Pancreas (tissue), 10 donors: ENCODE data around the gene SNN. TPM values are rescaled to one million over a fixed set of nuclear protein-coding genes. Genes with fewer than 3 reads are reported as not detected.
A peak's percentile ranks its signal among the peaks of the same experiment; 100 is the strongest.

Experiments used
- ATAC-seq, 4 donors: fragments of 200-7000 bp; cut with Tn5 transposase; one replicate each; pipeline versions ENCODE4 v1.8.0 to v1.9.1; 2020; ENCODE audit warnings: mild to moderate bottlenecking in 4 of 4, moderate library complexity in 4 of 4
- DNase-seq, 6 donors: peaks; one replicate each; pipeline ENCODE4 v3.0.0-alpha.2; 2020
- FAIRE-seq: peaks from 2 replicates; lab custom pipeline; 2012; peaks lifted over from hg19 to GRCh38; lab: Jason Lieb, UNC
- H3K27ac ChIP-seq, 4 donors: fragments of 200-600 bp; sonication (generic); 1 replicate in 3 of 4; 2 replicates in 1 of 4; pipeline versions ENCODE4 v1.5.0 to v1.8.0; 2020
- H3K27me3 ChIP-seq, 4 donors: fragments of 200-600 bp; one replicate each; pipeline ENCODE4 v1.8.0; 2021
- H3K36me3 ChIP-seq, 3 donors: fragments of 200-600 bp; sonication (generic) in 1 of 3; one replicate each; pipeline versions ENCODE4 v1.5.0 to v1.8.0; 2020 to 2021
- H3K4me1 ChIP-seq, 3 donors: fragments of 200-600 bp; one replicate each; pipeline ENCODE4 v1.8.0; 2021
- H3K4me3 ChIP-seq, 4 donors: fragments of 200-600 bp; sonication (generic) in 2 of 4; one replicate each; pipeline versions ENCODE4 v1.5.0 to v1.8.0; 2020 to 2021
- H3K9me3 ChIP-seq, 4 donors: fragments of 200-600 bp; one replicate each; pipeline ENCODE4 v1.8.0; 2021
- CTCF ChIP-seq, 4 donors: fragments of 200-600 bp; sonication (generic) in 3 of 4; IDR thresholded peaks; one replicate each; pipeline versions ENCODE4 v1.5.0 to v1.8.0; 2021; ENCODE audit warnings: antibody characterized with exemption in 4 of 4
- WGBS, 2 donors: extraction: QIAGEN DNeasy Blood & Tissue Kit; methylation state at CpG; one replicate each; pipeline ENCODE4 v1.1.7; 2013; 5-methylcytosine and 5-hydroxymethylcytosine counted together
- intact Hi-C, 3 donors: fragments of 100-400 bp; cut with DNase I; formaldehyde crosslinking; loops; one replicate each; pipeline versions ENCODE4 v1.11.1 to v1.14.2; 2022
- polyA plus RNA-seq, 2 donors: library from polyadenylated mRNA; stranded (reverse); fragments of 200-250 nt; gene quantifications; one replicate each; pipeline ENCODE4 v1.2.3, GENCODE V29; 2013
- total RNA-seq, 6 donors: library from RNA; stranded (reverse); fragmentation: NEBNext Ultra II Directional in 4 of 6; extraction: Animal tissue kit (Norgen Biotek cat#: 25700) in 4 of 6; gene quantifications; one replicate each; pipeline versions ENCODE4 v1.2.1 to v1.2.4, GENCODE V29; 2021 to 2023
- donor health status: healthy with polysubstance abuse.
- donor health status: DM: no; HTN: no; CAD: no; lungs with moderate emphysema.
- donor health status: DM: no; HTN: no; CAD: no.
- donor health status: control.
- donor health status: control.
- donor health status: Bipolar disorder and iron deficiency.
- donor health status: DM: yes; HTN: yes; CAD: no.
- donor health status: DM: no; HTN: no; CAD: no.
- donor health status: DM: no; HTN: no; CAD: no.
- donor health status: DM: yes; HTN: yes; CAD: no.

SNN gene
- total and polyA plus RNA-seq, 8 donors: 3.9 to 10.6 (median 4.5) TPM

- Histone ChIP-seq H3K9me3 (no peaks in the 10 kb centered on the region), H3K36me3 (no peaks in the 10 kb centered on the region), H3K27ac (no peak overlapping the region), H3K27me3 (no peaks in the 10 kb centered on the region), H3K4me1 (peaks cover 13 to 20% (median 17%) of the 10 kb centered on the region in 3 donors), H3K4me3 (no peak overlapping the region)
- no peak for TF ChIP-seq CTCF (IDR thresholded peaks at IDR 0.05)
- no peak for FAIRE-seq
- no peak for DNase-seq
- WGBS, 2 donors: 53 to 55% methylated on average over 6 of the region's 6 CpGs
- intact Hi-C loops: no loop called here
- no peak for ATAC-seq
These were observed 37.2 kb downstream of the SNN start for GRCh38 chr16:11705311-11706025.

GRCh38 chr16:11706180-11706742 is 38.0 kb downstream of the SNN start:
- Histone ChIP-seq H3K27ac (no peak overlapping the region), H3K4me1 (peaks cover 15 to 25% (median 17%) of the 10 kb centered on the region in 3 donors), H3K9me3 (no peaks in the 10 kb centered on the region), H3K36me3 (no peaks in the 10 kb centered on the region), H3K27me3 (no peaks in the 10 kb centered on the region), H3K4me3 (no peak overlapping the region)
- ATAC-seq: peak; percentile 70 to 87 (median 77)
- intact Hi-C loops: no loop called here
- no peak for TF ChIP-seq CTCF (IDR thresholded peaks at IDR 0.05)
- peak in 2 of 6 donors; percentile 45 to 48 for DNase-seq
- 49 to 60% methylated on average over 5 of the region's 5 CpGs for whole genome bisulfite sequencing, 2 donors
- no peak for FAIRE-seq

- peaks cover 25 to 31% (median 28%) of the 10 kb centered on the region in 3 donors for H3K4me1 ChIP-seq
- FAIRE-seq (no peak), DNase-seq (no peak), ATAC-seq (no peak)
- no peak overlapping the region for H3K4me3 ChIP-seq
- no peak overlapping the region for H3K27ac ChIP-seq
- H3K27me3 ChIP-seq: no peaks in the 10 kb centered on the region
- TF ChIP-seq CTCF (IDR thresholded peaks at IDR 0.05): no peak
- WGBS, 2 donors: 95 to 96% methylated on average over 4 of the region's 4 CpGs
- intact Hi-C loops: no loop called here
- H3K36me3 ChIP-seq: no peaks in the 10 kb centered on the region
- no peaks in the 10 kb centered on the region for H3K9me3 ChIP-seq
These were observed 39.5 kb downstream of the SNN start for GRCh38 chr16:11707679-11708197.

- H3K27ac ChIP-seq: no peak overlapping the region
- H3K4me1 ChIP-seq: peaks cover 25 to 31% (median 28%) of the 10 kb centered on the region in 3 donors
- WGBS, 2 donors: 87 to 91% methylated on average over 1 of the region's 1 CpG
These were observed 40.2 kb downstream of the SNN start for GRCh38 chr16:11708421-11708820.

More at GRCh38 chr16:11708421-11708820, 40.2 kb downstream of the SNN start:
- H3K36me3 ChIP-seq: no peaks in the 10 kb centered on the region
- no peak for DNase-seq
- no peaks in the 10 kb centered on the region for H3K9me3 ChIP-seq
- H3K27me3 ChIP-seq: no peaks in the 10 kb centered on the region
- TF ChIP-seq CTCF (IDR thresholded peaks at IDR 0.05): no peak
- intact Hi-C loops: no loop called here
- no peak for FAIRE-seq
- no peak overlapping the region for H3K4me3 ChIP-seq
- no peak for ATAC-seq
